Head of caudate nucleus (tissue), 42 donors: ENCODE data around the gene LMF1.
"Not testable (repeated sequence)": the region's sequence is repeated elsewhere in the genome, so short reads cannot be mapped to it uniquely, and the experiment has no call there.

ENCODE experiments used
- DNase-seq, 42 donors: peaks; one replicate each; pipeline versions ENCODE4 v3.0.0 to v3.0.0-alpha.2; 2020 to 2021; ENCODE audit warnings: mixed read lengths in 7 of 42
- intact Hi-C: fragments of 100-400 bp; cut with DNase I; formaldehyde crosslinking; loops from one replicate; pipeline ENCODE4 v1.15.0; 2022

The LMF1 gene

GRCh38 chr16:822174-822908 is 148.4 kb downstream of the LMF1 start:
- DNase-seq, result no peak
- intact Hi-C loops, result no loop called here

- intact Hi-C loops, result no loop called here
- DNase-seq, result no peak
These were observed 149.0 kb downstream of the LMF1 start for GRCh38 chr16:821751-822150.

GRCh38 chr16:820748-821147 is 150.0 kb downstream of the LMF1 start:
- no peak for DNase-seq
- intact Hi-C loops, result no loop called here

- DNase-seq, intact Hi-C loops: not testable (repeated sequence)
These were observed 150.8 kb downstream of the LMF1 start for GRCh38 chr16:820044-820408.

- intact Hi-C loops, result no loop called here
- DNase-seq, result no peak
These were observed 151.3 kb downstream of the LMF1 start for GRCh38 chr16:819336-820043.

GRCh38 chr16:818592-818991 is 152.2 kb downstream of the LMF1 start:
- intact Hi-C loops, result no loop called here
- no peak for DNase-seq

GRCh38 chr16:818132-818531 is 152.7 kb downstream of the LMF1 start:
- DNase-seq, result no peak
- intact Hi-C loops, result no loop called here

GRCh38 chr16:817001-817906 is 153.5 kb downstream of the LMF1 start:
- intact Hi-C loops, result no loop called here
- peak in 3 of 42 donors; percentile 19 to 29 (median 24) for DNase-seq

GRCh38 chr16:815861-816260 is 154.9 kb downstream of the LMF1 start:
- intact Hi-C loops, result no loop called here

GRCh38 chr16:814974-815373 is 155.8 kb downstream of the LMF1 start:
- DNase-seq, result no peak
- intact Hi-C loops, result loop anchor here (5.0 kb wide), 1 partner anchor 167 kb away; the partner anchor contains the start of gene SOX8

More at GRCh38 chr16:815861-816260, 154.9 kb downstream of the LMF1 start:
- no peak for DNase-seq

GRCh38 chr16:813916-814412 is 156.8 kb downstream of the LMF1 start:
- DNase-seq, result peak in 6 of 42 donors; percentile 20 to 52 (median 33)
- intact Hi-C loops, result loop anchor here (1.0 to 5.0 kb wide), 2 partner anchors 168 to 241 kb away; partner anchors contain the start of gene SOX8

- peak; percentile 55 to 91 (median 81) for DNase-seq
- intact Hi-C loops, result loop anchor here (1.0 to 5.0 kb wide), 2 partner anchors 169 to 242 kb away; partner anchors contain the start of gene SOX8
These were observed 157.4 kb downstream of the LMF1 start for GRCh38 chr16:813204-813915.

- intact Hi-C loops, result no loop called here
- DNase-seq, result no peak
These were observed 162.7 kb downstream of the LMF1 start for GRCh38 chr16:808085-808386.

GRCh38 chr16:807347-808084 is 163.3 kb downstream of the LMF1 start:
- intact Hi-C loops, result no loop called here
- peak; percentile 81 to 97 (median 93) for DNase-seq

- no peak for DNase-seq
- intact Hi-C loops, result no loop called here
These were observed 165.3 kb downstream of the LMF1 start for GRCh38 chr16:805474-805873.

GRCh38 chr16:804193-805048 is 166.4 kb downstream of the LMF1 start:
- DNase-seq, result no peak
- intact Hi-C loops, result no loop called here

GRCh38 chr16:803754-804080 is 167.1 kb downstream of the LMF1 start:
- DNase-seq, result no peak
- intact Hi-C loops, result no loop called here
